ENCODE measurements around the gene KLHL15. TPM values are rescaled to one million over a fixed set of nuclear protein-coding genes. Genes with fewer than 3 reads are reported as not detected.

The KLHL15 gene
- total RNA-seq, 4 donors from 2014 or later = 6.9 to 13.2 (median 8.9) TPM

GRCh38 chrX:24025741-24026403 is 1.1 kb downstream of the KLHL15 start:
- Histone ChIP-seq H3K27ac (peak overlapping the region; percentile 96 to 98 (median 97)), H3K27me3 (peaks cover 0 to 6% of the 10 kb centered on the region in 2 donors), H3K4me3 (peak overlapping the region; percentile 74 to 84 (median 80)), H3K4me1 (no peaks in the 10 kb centered on the region), H3K36me3 (no peaks in the 10 kb centered on the region), H3K9me3 (no peaks in the 10 kb centered on the region)
- TF ChIP-seq EP300 (IDR thresholded peaks at IDR 0.05) = peak in 1 of 2 donors; percentile 42
- TF ChIP-seq POLR2A (IDR thresholded peaks at IDR 0.05) = peak in 1 of 2 donors; percentile 53
- TF ChIP-seq CTCF (IDR thresholded peaks at IDR 0.05) = no peak
- WGBS, 2 donors = 1 to 35% methylated on average over 10 to 34 of the region's 46 CpGs
- peak; percentile 14 to 47 for DNase-seq (ENCODE audit: low spot score in 2 of 2)

- 0 to 34% methylated on average over 4 to 59 of the region's 111 CpGs for WGBS, 2 donors
- peaks cover 0 to 3% (median 0%) of the 10 kb centered on the region in 4 donors for H3K4me1 ChIP-seq
- H3K9me3 ChIP-seq = no peaks in the 10 kb centered on the region
- TF ChIP-seq CTCF (IDR thresholded peaks at IDR 0.05) (peak in 3 of 5 experiments; percentile 19 to 54 (median 19)), EP300 (IDR thresholded peaks at IDR 0.05) (peak in 1 of 2 donors; percentile 87), POLR2A (IDR thresholded peaks at IDR 0.05) (peak; percentile 33 to 84)
- peak; percentile 81 for DNase-seq (ENCODE audit: low spot score in 2 of 2)
- peak overlapping the region; percentile 74 to 84 (median 80) for H3K4me3 ChIP-seq
- peaks cover 0 to 6% of the 10 kb centered on the region in 2 donors for H3K27me3 ChIP-seq
- H3K36me3 ChIP-seq = no peaks in the 10 kb centered on the region
- peak overlapping the region; percentile 96 to 98 (median 97) for H3K27ac ChIP-seq
These were observed 1.9 kb downstream of the KLHL15 start for GRCh38 chrX:24024819-24025740.

- peak overlapping the region; percentile 74 to 84 (median 77) for H3K4me3 ChIP-seq
- H3K27ac ChIP-seq = peak overlapping the region; percentile 96 to 98 (median 96)
- H3K4me1 ChIP-seq = peaks cover 0 to 8% (median 0%) of the 10 kb centered on the region in 4 donors
- H3K27me3 ChIP-seq = peaks cover 0 to 6% of the 10 kb centered on the region in 2 donors
- H3K36me3 ChIP-seq = no peaks in the 10 kb centered on the region
- WGBS, 2 donors = 2 to 43% methylated on average over 19 of the region's 19 CpGs
- TF ChIP-seq CTCF (IDR thresholded peaks at IDR 0.05) = no peak
- no peak for TF ChIP-seq POLR2A (IDR thresholded peaks at IDR 0.05)
- TF ChIP-seq EP300 (IDR thresholded peaks at IDR 0.05) = no peak
- H3K9me3 ChIP-seq = no peaks in the 10 kb centered on the region
- DNase-seq (ENCODE audit: low spot score in 2 of 2) = peak in 1 of 2 donors; percentile 4
These were observed 2.9 kb downstream of the KLHL15 start for GRCh38 chrX:24023972-24024669.

GRCh38 chrX:24023544-24023943 is 3.4 kb downstream of the KLHL15 start:
- H3K9me3 ChIP-seq = no peaks in the 10 kb centered on the region
- WGBS, 2 donors = 25 to 33% methylated on average over 1 of the region's 1 CpG
- peaks cover 0 to 8% (median 0%) of the 10 kb centered on the region in 4 donors for H3K4me1 ChIP-seq
- TF ChIP-seq CTCF (IDR thresholded peaks at IDR 0.05) (no peak), EP300 (IDR thresholded peaks at IDR 0.05) (no peak), POLR2A (IDR thresholded peaks at IDR 0.05) (no peak)
- H3K4me3 ChIP-seq = peak overlapping the region in 3 of 4 donors; percentile 76 to 84 (median 78)
- DNase-seq (ENCODE audit: low spot score in 2 of 2) = no peak
- H3K27ac ChIP-seq = peak overlapping the region in 2 of 4 donors; percentile 97 to 98
- H3K27me3 ChIP-seq = peaks cover 0 to 6% of the 10 kb centered on the region in 2 donors
- no peaks in the 10 kb centered on the region for H3K36me3 ChIP-seq
